Activated T-cell treated with anti-CD3 and anti-CD28 coated beads for 48 hours (primary cell): ENCODE measurements around the gene MRPS10.
"Not testable (repeated sequence)": the region's sequence is repeated elsewhere in the genome, so short reads cannot be mapped to it uniquely, and the experiment has no call there.

ENCODE experiments used
- DNase-seq: peaks from one replicate; pipeline ENCODE4 v3.0.0-alpha.2; 2020; ENCODE audit warnings: low read depth

The MRPS10 gene

DNA sequence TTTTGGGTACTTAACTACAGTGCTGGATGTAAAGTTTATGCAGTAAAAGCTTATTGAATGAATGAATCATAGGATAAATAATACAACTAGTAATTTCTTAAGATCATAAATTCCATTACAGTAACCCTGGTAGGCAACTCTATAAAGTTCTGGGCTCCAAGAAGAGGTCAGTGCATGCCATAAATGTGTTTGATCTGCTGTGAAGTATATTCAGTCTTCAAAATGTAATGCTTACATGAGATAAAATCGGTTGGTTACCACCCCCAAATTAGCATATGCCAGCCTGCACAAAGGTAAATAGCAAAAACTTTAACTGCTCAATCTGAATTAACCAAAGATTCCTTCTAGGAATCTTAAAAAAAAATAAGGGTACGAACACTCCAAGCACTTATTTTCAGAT lies 10.1 kb downstream of the MRPS10 start:
- not testable (repeated sequence) for DNase-seq

DNA sequence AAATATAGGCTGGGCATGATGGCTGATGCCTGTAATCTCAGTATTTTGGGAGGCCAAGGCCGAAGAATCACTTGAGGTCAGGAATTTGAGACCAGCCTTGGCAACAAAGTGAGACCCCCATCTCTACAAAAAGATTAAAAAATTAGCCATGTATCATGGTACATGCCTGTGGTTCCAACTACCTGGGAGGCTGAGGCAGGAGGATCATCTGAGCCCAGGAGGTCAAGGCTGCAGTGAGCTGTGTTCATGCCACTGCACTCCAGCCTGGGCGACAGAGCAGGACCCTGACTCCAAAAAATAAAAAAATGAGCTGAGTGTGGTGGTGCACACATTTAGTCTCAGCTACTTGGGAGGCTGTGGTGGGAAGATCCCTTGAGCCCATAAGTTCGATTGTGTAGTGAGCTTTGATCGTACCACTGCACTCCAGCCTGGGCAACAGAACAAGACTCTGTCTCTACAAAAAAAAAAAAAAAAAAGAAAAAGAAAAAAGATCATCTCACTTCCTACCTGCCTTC lies 12.8 kb downstream of the MRPS10 start:
- DNase-seq, result no peak

DNA sequence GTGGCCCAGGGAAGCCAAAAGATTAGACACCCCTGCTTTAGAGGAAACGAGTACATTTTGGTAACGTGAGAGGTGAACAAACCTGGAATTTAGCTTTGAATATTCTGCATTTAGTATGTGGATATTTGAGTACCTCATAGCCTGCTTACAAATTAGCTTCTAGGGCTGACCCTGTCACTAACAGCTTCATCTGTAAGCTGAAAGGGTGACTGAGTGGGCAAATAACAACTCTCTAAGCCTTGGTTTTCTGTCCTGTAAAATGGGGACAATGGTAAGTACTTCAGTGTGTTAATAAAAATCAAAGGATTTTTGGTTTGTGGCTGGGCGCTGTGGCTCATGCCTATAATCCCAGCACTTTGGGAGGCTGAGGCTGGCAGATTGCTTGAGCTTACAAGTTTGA lies 14.5 kb downstream of the MRPS10 start:
- no peak for DNase-seq

DNA sequence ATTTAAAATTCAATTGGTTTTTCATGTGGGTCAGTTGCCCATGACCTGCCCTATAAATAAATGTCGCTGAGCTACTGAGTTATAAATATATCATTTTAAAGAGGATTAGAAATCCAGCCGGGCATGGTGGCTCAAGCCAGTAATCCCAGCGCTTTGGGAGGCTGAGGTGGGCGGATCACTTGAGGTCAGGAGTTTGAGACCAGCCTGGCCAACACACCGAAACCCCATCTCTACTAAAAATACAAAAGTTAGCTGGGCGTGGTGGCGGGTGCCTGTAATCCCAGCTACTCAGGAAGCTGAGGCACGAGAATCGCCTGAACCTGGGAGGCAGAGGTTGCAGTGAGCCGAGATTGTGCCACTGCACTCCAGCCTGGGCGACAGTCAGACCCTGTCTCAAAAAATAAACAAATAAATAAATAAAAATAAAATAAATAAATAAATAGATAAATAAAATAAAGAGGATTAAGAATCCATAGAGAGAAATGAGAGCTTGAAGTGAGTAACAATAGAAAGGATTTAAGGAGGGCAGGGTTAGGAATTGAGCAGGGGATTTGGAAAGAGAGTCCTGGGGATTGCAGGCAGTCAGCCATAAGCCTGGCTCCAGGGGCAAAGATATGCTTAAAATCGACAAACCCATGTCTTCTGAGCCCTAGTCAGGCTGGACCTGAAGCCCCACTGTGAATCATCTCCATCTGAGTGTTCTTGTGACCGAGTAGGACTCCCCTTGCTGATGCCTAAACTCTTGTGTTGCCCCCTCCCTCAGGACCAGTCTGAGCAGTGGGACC lies 15.3 kb downstream of the MRPS10 start:
- not testable (repeated sequence) for DNase-seq

DNA sequence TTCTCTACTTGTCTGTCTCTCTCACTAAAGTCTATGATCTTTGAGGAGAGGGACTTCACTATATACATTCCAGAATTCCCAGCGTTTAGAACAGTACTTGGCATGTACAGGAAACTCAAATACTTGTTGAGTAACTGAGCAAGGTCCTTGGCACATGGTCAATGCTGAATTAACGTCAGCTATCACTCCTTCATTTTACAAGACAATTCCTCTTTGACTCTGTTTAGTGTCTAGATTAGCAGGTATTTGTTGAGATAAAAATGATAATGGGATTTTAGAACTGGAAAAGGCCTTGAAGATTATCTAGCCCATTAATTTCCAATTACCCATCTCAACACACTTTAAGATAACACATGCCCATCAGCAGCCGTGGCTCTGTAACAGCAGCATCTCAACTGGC lies 16.3 kb downstream of the MRPS10 start:
- no peak for DNase-seq

DNA sequence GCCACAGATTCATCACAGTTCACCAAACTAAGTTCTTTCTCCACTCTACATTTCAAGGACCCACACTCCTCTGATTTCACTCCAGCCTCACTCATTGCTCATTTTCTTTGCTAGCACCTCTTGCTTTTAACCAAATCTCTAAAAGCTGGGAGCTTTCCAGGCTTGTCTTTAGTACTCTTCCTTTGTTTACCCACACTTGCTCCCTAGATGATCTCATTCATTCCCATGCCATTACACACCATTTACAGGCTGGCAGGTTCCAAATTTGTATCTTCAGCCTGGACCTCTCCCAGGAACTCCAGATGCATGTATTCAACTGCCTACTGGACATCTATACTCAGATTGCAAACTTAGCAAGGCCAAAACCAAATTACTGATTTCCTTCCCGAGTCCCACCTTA lies 17.6 kb downstream of the MRPS10 start:
- no peak for DNase-seq

DNA sequence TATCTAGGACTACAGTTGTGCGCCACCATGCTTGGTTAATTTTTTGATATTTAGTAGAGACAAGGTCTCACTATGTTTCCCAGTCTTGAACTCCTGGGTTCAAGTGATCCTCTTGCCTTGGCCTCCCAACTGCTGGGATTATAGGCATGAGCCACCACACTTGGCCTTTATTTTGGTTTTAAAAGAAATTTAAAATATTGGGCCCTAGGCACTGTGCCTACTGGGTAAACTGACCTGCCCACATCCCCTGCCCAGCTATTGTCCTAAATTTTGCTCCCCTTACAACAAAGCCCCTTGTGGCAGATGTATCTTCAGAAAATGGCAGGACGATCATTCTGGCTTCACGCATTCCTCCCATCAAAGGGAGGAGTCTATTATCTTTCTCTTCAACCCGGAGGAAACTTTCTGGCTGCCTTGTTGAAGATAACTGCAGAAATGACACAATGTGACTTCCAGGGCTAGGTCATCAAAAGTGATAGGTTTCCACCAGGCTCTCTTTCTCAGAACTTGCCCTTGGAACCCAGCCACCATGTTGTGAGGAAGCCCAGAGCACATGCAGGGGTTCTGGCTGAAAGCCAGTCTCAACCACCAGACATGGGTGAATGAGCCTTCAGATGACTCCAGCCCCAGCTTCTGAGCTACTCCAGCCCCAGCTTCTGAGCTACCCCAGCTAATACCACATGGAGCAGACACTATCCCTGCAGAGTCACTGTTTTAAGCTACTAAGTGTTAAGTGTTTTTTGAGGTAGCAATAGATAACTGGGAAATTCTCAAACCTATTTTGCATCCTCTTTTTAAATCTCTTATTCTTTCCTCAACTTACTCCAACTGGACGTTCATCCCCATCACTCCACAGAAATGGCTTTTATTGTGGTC lies 18.3 kb downstream of the MRPS10 start:
- DNase-seq, result no peak

DNA sequence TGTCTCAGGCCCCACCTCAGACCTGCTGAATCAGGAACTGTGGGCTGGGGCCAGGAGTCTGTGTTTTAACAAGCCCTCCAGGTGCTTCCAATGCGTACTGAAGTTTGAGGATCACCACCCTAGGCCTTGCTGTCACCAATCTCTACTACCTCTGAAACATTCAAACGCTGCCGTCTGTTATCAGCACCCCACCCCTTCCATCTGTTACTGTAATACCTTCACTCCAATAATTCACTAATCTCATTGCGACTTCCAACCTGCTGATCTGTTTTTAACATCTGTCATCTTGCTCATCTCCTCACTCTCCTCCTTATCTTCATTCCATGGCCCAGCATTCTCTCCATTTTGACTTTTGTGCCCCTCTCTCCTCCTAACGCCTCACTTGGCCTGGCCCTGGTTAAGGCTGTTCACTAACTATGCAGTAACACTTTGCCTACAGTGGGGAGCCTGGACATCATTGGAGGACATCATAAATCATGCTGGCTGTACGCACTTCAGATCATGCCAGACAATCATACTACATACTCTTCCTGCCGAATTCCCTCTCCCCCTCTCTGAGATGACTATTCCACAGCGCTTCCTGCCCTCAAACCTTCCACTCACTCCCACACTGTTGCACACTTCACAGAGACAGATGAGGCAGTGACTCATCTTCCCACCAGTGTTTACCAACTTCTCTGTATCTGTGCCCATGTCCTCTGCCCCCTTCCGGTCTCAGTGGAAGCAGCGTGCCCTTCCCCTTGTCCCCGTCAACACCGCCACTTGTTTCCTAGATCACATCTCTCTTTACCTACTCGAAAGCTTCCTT lies 19.9 kb downstream of the MRPS10 start:
- no peak for DNase-seq

DNA sequence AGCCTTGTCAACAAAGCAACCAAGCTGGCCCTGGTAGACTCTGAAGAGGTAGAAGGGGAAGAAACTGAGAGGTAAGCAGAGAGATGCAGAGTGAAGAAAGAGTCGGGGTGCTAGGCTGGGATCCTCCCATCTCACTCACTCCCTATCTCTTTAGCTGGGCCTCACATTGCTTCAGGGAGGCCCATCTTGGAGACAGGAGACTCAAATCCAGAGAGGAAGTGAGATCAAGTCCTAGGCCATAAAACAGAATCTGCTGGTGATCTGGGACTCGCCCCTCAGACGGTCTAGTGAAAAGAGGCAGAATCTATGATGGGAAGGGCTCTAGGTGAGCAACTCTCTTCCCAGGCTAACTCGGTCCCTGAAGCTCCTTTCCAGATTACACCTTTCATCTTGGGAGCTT lies 22.2 kb downstream of the MRPS10 start:
- DNase-seq, result no peak

DNA sequence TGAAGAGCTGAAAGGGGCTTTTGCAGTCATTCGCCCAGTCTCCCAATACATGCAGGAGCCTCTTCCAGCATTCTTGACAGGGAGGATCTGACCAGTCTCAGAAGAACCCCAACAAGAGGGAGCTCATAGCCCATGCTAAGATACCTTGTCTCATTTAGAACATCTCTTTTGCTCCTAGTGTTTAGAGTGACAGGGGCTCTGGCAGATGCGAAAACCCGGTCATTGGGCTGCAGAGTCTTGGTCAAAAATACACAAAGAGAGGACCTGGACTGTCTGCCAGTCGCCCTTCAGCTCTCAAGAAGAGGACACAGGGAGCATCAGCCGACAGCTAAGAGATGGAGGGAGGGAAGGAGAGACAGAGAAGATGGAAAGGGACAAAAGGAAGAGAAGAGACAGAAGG lies 23.6 kb downstream of the MRPS10 start:
- no peak for DNase-seq

DNA sequence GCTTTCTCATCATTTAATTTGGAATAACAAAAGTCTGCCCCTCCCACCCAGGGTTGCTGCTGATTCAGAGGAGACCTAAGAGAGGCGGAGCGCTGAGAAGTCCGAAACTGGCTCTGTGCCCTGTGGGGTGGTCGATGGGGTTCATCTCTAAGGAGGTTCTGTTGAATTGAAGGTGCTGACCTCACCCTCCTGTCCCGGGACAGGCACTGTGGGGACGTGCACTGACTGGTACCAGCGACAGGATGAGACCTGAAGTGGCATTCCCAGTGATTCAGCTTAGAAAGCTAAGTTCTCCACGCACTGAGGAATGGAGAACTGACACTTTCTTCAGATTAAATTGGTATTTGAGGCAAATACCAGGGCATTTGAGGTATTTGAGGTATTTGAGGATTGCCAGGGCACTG lies 24.2 kb downstream of the MRPS10 start:
- DNase-seq, result no peak

DNA sequence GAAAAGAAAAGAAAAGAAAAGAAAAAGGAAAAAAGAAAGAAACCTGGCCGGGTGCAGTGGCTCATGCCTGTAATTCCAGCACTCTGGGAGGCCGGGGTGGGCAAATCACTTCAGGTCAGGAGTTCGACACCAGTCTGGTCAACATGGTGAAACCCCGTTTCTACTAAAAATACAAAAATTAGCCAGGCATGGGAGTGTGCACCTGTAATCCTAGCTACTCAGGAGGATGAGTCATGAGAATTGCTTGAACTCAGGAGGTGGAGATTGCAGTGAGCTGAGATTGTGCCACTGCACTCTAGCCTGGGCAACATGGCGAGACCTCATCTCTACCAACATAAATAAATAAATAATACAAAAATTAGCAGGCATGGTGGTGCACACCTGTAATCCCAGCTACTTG lies 25.3 kb downstream of the MRPS10 start:
- not testable (repeated sequence) for DNase-seq

DNA sequence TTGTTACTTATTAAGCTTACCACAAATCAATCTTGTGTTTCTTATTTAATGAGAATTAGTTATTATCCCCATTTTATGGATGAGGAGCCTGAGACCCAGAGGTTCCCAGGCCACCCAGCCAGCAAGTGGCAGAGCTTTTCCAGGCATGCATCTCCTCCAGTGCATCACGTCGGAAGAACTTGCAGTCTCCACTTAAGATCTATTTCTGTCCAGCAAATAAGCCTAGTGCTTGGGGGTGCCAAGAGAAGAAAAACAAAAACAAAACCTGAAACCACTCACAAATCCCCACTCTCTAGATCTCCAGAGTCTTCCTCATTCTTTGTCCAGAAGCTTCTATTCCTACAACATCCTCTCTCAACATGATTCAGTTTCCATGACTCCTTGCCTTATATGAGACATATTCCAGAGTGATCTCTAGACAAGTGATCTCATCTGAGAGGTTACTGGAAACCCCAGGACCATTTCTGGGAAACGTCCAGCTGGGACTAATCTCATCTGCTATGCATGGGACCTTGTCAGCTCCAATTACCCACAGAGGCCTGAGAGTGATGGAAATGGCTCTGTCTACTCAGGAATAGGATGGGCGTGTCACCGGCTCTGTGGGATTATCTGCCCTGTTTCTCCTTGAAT lies 27.0 kb downstream of the MRPS10 start:
- no peak for DNase-seq

DNA sequence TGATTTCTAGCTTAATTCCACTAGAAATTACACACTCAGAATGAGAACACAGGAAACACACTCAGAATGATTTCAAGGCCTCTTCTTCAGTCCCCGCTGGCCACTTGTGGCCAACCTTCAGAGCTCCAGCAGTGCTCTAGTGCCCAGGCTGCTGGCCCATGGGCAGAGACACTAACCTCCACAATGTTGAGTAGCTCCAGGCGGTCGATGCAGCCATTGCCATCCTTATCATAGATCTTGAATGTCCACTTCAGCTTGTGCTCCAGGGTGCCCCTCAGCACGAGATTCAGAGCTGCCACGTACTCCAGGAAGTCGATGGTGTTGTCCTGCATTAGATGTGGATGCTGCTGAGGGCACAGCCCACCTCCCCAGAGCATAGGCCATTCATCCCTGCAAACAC lies 29.3 kb downstream of the MRPS10 start:
- DNase-seq, result no peak

DNA sequence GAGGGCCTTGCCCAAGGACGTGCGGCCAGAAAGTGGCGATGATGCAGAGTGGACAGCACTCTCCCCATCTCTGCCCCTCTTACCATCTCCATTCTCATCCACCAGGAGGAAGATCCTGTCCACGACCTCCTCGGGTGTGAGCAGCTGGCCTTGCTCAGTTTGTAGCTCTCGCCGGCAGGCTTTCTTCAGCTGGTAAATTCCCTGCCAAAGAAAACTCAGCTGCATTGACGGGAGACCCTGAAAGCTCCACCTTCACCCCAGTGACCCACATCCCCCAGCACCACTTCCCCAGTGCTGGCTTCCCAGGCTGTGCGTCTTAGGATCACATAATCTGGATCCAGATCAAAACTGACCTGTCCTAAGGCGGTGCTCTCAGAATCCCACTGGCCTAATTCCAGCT lies 32.1 kb downstream of the MRPS10 start:
- no peak for DNase-seq

DNA sequence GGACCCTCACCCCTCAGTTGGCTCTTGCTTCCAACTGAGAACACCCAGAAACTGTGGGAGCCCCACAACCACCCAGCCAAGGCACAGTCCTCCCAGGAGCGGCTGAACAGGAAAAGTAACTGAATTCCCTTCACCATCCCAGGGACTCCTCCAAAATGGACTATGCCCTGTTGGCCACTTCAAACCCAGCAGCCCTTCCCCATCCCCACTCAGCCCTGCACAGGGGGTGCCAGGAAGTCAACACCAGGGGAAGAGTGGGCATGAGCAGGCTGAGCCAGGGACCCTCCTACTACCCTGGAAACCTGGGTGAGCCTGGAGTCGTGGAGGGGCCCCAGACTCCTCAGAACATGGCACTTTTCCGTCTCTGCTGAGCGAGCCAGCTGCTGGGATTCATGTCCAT lies 33.2 kb downstream of the MRPS10 start:
- DNase-seq, result no peak

DNA sequence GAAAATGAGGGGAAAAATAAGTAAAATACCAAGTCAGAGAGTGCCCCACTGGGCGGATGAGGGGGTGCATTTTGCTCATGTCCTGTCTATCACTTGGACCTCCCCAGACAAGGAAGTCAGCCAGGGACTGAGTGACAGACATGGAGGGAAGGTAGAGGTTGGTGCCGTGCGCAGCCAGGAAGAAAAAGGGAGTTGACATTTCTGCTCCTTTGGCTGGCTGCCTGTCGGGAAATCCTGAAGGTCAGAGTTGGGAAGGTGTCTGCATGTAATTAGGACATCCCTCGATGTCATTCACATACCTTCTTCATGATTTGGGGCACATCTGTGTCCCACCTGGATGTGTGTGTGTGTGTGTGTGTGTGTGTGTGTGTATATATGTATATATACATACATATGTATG lies 35.6 kb downstream of the MRPS10 start:
- no peak for DNase-seq

DNA sequence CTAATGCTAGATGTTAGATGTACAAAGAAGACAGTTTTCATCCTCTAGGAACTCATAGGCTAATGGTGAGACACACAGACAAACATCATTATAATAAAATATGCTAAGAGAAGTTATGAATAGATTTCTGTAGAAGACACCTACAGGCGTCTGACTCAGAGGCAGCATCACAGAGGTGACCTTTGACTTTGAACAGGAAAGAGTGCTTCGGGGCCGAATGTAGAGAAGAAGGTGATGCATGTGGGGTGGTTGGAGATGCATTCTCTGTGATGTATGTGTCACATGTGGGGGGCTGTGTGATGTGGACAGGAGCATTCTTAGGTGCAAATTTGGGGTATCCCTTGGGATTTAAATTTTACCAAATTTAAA lies 37.7 kb downstream of the MRPS10 start:
- DNase-seq, result peak; percentile 13

DNA sequence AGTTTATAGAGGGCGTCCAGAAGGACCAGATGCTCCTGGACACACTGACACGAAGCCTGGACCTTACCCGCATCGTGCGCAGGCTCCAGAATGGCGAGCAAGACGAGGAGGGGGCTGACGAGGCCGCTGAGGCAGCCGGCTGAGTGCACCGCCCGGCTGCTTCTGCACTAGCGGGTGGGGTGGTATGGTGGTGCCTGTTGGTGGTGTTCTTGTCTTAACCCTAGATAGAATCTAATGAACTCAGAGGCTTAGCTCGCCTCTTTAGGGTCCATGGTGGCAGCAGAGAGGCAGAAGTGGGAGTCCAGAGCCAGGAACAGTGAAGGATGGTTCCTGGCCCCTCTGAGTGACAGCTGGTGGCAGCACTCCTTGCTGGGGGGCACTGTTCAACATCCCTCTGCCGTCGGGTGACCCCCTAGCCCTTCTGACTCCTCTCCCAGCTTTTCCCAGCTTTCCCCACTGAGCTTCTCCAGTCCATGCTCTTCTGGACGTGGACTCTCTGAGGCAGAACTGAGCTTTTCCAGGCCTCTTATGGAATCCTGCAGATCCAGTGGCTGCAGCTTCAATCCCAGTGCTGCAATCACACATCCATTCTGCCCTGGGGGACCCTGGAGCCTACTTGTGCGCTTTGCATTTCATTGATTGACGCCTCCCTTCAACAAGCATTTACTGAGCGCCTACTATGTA lies 38.3 kb downstream of the MRPS10 start:
- DNase-seq, result no peak

DNA sequence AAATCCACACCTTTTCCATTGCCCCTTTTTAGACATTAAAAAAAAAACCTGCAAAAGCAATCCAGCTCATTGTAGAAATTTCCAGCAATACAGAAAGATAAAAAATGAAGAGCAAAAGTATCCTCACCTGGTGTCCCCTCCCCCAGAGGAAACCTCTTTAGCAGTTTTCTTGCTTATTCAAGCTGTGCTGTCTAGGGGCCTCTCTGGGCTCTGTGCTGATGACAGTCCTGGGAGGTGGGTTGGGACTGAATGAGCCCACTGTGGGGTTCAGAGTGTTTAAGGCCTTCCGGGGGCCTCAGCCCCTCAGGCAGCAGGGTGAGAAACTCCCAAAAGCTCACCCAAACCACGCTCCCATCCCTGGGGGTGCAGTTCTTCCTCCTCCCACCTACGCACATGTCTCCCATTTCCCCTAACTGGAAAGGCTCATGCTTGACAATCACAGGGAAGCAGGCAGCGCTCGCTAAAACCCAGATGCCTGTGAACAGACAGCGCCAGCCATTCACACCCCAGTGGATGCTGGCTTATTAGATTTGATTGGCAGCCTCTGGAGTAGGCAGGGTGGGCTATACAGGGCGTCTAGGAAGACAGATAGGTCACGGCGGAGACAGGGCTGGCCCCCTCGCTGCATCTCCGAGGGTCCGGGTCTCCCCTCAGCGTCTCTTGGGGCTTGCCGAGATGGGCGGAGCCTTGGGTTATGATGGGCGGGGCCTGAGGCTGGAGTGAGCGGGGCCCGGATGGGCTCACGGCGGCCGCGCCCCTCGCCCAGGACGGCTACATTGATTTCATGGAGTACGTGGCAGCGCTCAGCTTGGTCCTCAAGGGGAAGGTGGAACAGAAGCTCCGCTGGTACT lies 39.9 kb downstream of the MRPS10 start:
- DNase-seq, result no peak
